Loucy (cell line): ENCODE data around the gene FRRS1L.

Experiments
- H2AFZ ChIP-seq: fragments of 200-600 bp; sonication (generic); 2 replicates; pipeline ENCODE4 v1.6.0; 2016; ENCODE audit warnings: antibody characterized with exemption, mild to moderate bottlenecking, low read length, moderate library complexity
- H3F3A ChIP-seq: fragments of 200-600 bp; 2 replicates; pipeline ENCODE4 v1.6.0; 2016; ENCODE audit warnings: antibody characterized with exemption, low read depth, mild to moderate bottlenecking
- H3K27me3 ChIP-seq: fragments of 200-600 bp; sonication (generic); 2 replicates; pipeline ENCODE4 v1.6.1; 2014; ENCODE audit warnings: low read length, mild to moderate bottlenecking; ENCODE audit not compliant: insufficient read depth, poor library complexity, severe bottlenecking
- H3K36me3 ChIP-seq: fragments of 200-600 bp; sonication (generic); 2 replicates; pipeline ENCODE4 v1.6.1; 2016; ENCODE audit warnings: low read length; ENCODE audit not compliant: insufficient read depth
- H3K4me1 ChIP-seq: fragments of 200-600 bp; sonication (generic); 2 replicates; pipeline ENCODE4 v1.5.1; 2014; ENCODE audit warnings: low read length, mild to moderate bottlenecking; ENCODE audit not compliant: insufficient read depth, poor library complexity, severe bottlenecking
- H3K4me2 ChIP-seq: fragments of 200-600 bp; sonication (generic); 2 replicates; pipeline ENCODE4 v1.6.0; 2014; ENCODE audit warnings: antibody characterized with exemption, low read length, low read depth, mild to moderate bottlenecking; ENCODE audit not compliant: poor library complexity, severe bottlenecking
- H3K4me3 ChIP-seq: fragments of 200-600 bp; sonication (generic); 2 replicates; pipeline ENCODE4 v1.5.1; 2014; ENCODE audit warnings: low read length, mild to moderate bottlenecking, mixed read lengths; ENCODE audit not compliant: poor library complexity, severe bottlenecking
- H3K79me2 ChIP-seq: fragments of 200-600 bp; sonication (generic); 2 replicates; pipeline ENCODE4 v1.6.1; 2014; ENCODE audit warnings: low read length; ENCODE audit not compliant: insufficient read depth
- H3K9ac ChIP-seq: fragments of 200-600 bp; sonication (generic); 2 replicates; pipeline ENCODE4 v1.6.0; 2014; ENCODE audit warnings: mild to moderate bottlenecking, low read depth, low read length, moderate library complexity; ENCODE audit not compliant: poor library complexity, severe bottlenecking
- H3K9me2 ChIP-seq: fragments of 200-600 bp; sonication (generic); replicated peaks from 2 replicates; pipeline ENCODE4 v1.6.1; 2016; ENCODE audit warnings: low read depth, low read length, mixed read lengths
- H3K9me3 ChIP-seq: fragments of 200-600 bp; sonication (generic); 2 replicates; pipeline ENCODE4 v1.6.1; 2014; ENCODE audit warnings: mild to moderate bottlenecking, antibody characterized with exemption, low read length, low read depth; ENCODE audit not compliant: insufficient read depth
- H4K20me1 ChIP-seq: fragments of 200-600 bp; sonication (generic); 2 replicates; pipeline ENCODE4 v1.6.0; 2014; ENCODE audit warnings: antibody characterized with exemption, low read length, mild to moderate bottlenecking; ENCODE audit not compliant: insufficient read depth, poor library complexity, severe bottlenecking
- CTCF ChIP-seq: fragments of 200-600 bp; sonication (generic); conservative IDR thresholded peaks from 2 replicates; pipeline ENCODE4 v1.5.1; 2014; ENCODE audit warnings: mild to moderate bottlenecking, antibody characterized with exemption, low read length
- EZH2phosphoT487 ChIP-seq: fragments of 200-600 bp; IDR thresholded peaks from 2 replicates; pipeline ENCODE4 v1.6.1; 2018; ENCODE audit warnings: antibody characterized with exemption, mild to moderate bottlenecking, moderate library complexity, borderline replicate concordance

Gene FRRS1L

GRCh38 chr9:109098171-109098959 lies 68.7 kb downstream of the FRRS1L start:
- Histone ChIP-seq H3F3A (peaks cover 3% of the 10 kb centered on the region; the same call in 1 of the 2 replicates), H3K27me3 (no peaks in the 10 kb centered on the region), H3K79me2 (peaks cover 92% of the 10 kb centered on the region), H4K20me1 (peaks cover 54% of the 10 kb centered on the region), H3K36me3 (peaks cover 62% of the 10 kb centered on the region), H2AFZ (no peak overlapping the region), H3K9ac (no peak overlapping the region), H3K4me3 (no peak overlapping the region), H3K9me3 (peaks cover 5% of the 10 kb centered on the region; the same call in 1 of the 2 replicates), H3K4me1 (peaks cover 30% of the 10 kb centered on the region), H3K4me2 (peak overlapping the region; percentile 6), H3K9me2 (no peaks in the 10 kb centered on the region)
- TF ChIP-seq CTCF (0 out of 2 replicates have a peak, but pooled peaks have one; percentile 15), EZH2phosphoT487 (no peak)

GRCh38 chr9:109097146-109097545 lies 69.9 kb downstream of the FRRS1L start:
- Histone ChIP-seq H3K9me2 (no peaks in the 10 kb centered on the region), H3K27me3 (no peaks in the 10 kb centered on the region), H4K20me1 (peaks cover 54% of the 10 kb centered on the region), H3K4me2 (no peak overlapping the region), H3K9me3 (no peaks in the 10 kb centered on the region), H3K4me3 (no peak overlapping the region), H2AFZ (no peak overlapping the region), H3K36me3 (peaks cover 64% of the 10 kb centered on the region; the same call in 1 of the 2 replicates), H3K9ac (no peak overlapping the region), H3F3A (no peaks in the 10 kb centered on the region; the same call in 1 of the 2 replicates), H3K79me2 (peaks cover 90% of the 10 kb centered on the region), H3K4me1 (peaks cover 25% of the 10 kb centered on the region)
- TF ChIP-seq CTCF: no peak

GRCh38 chr9:109095321-109095720 lies 71.7 kb downstream of the FRRS1L start:
- Histone ChIP-seq H3K9me2 (no peaks in the 10 kb centered on the region), H3K4me3 (no peak overlapping the region), H3F3A (no peaks in the 10 kb centered on the region), H3K36me3 (peaks cover 69% of the 10 kb centered on the region), H3K4me2 (no peak overlapping the region), H3K79me2 (peaks cover 78% of the 10 kb centered on the region), H3K27me3 (no peaks in the 10 kb centered on the region), H3K4me1 (peaks cover 13% of the 10 kb centered on the region), H2AFZ (no peak overlapping the region), H4K20me1 (peaks cover 39% of the 10 kb centered on the region), H3K9me3 (no peaks in the 10 kb centered on the region), H3K9ac (no peak overlapping the region)
- TF ChIP-seq EZH2phosphoT487 (no peak), CTCF (no peak)
